Activated naive CD4-positive, alpha-beta T cell treated with anti-CD3 and anti-CD28 coated beads, Interleukin-2, amount 50 U/mL, for 16 hours (primary cell): ENCODE results near the gene SLC6A20.
"Not testable (repeated sequence)": the region's sequence is repeated elsewhere in the genome, so short reads cannot be mapped to it uniquely, and the experiment has no call there.

Experiments used
- DNase-seq: peaks from one replicate; pipeline ENCODE4 v3.0.0-alpha.2; 2020

The SLC6A20 gene

GRCh38 chr3:45777111-45777745 is 19.1 kb downstream of the SLC6A20 start:
- no peak for DNase-seq

GRCh38 chr3:45776611-45777010 is 19.7 kb downstream of the SLC6A20 start:
- DNase-seq, result no peak

GRCh38 chr3:45776301-45776595 is 20.1 kb downstream of the SLC6A20 start:
- no peak for DNase-seq

GRCh38 chr3:45775571-45776300 is 20.6 kb downstream of the SLC6A20 start:
- DNase-seq, result no peak

- DNase-seq, result no peak
Observed at GRCh38 chr3:45774581-45775521, 21.5 kb downstream of the SLC6A20 start.

- no peak for DNase-seq
Observed at GRCh38 chr3:45773714-45774449, 22.5 kb downstream of the SLC6A20 start.

GRCh38 chr3:45773072-45773471 is 23.3 kb downstream of the SLC6A20 start:
- DNase-seq, result no peak

GRCh38 chr3:45772341-45773035 is 23.8 kb downstream of the SLC6A20 start:
- DNase-seq, result no peak

- DNase-seq, result no peak
Observed at GRCh38 chr3:45771831-45772230, 24.5 kb downstream of the SLC6A20 start.

- DNase-seq, result no peak
Observed at GRCh38 chr3:45771166-45771775, 25.1 kb downstream of the SLC6A20 start.

GRCh38 chr3:45765958-45766357 is 30.4 kb downstream of the SLC6A20 start:
- DNase-seq, result no peak

- no peak for DNase-seq
Observed at GRCh38 chr3:45765266-45765851, 31.0 kb downstream of the SLC6A20 start.

- DNase-seq, result no peak
Observed at GRCh38 chr3:45763303-45763675, 33.0 kb downstream of the SLC6A20 start.

- no peak for DNase-seq
Observed at GRCh38 chr3:45762647-45763302, 33.6 kb downstream of the SLC6A20 start.

- DNase-seq, result no peak
Observed at GRCh38 chr3:45761831-45762230, 34.5 kb downstream of the SLC6A20 start.

- DNase-seq, result no peak
Observed at GRCh38 chr3:45760878-45761711, 35.2 kb downstream of the SLC6A20 start.

- DNase-seq, result no peak
Observed at GRCh38 chr3:45759851-45760250, 36.5 kb downstream of the SLC6A20 start.

GRCh38 chr3:45758871-45759270 is 37.5 kb downstream of the SLC6A20 start:
- DNase-seq, result no peak

- DNase-seq, result not testable (repeated sequence)
Observed at GRCh38 chr3:45757141-45757540, 39.2 kb downstream of the SLC6A20 start.

GRCh38 chr3:45756055-45756454 is 40.3 kb downstream of the SLC6A20 start:
- DNase-seq, result no peak
